HCT116 (cell line): ENCODE data around the gene SULT1C3. TPM values are rescaled to one million over a fixed set of nuclear protein-coding genes. Genes with fewer than 3 reads are reported as not detected.

ENCODE experiments used
- ATAC-seq: fragments of 200-7000 bp; cut with Tn5 transposase; 2 replicates; pipeline ENCODE4 v1.9.1; 2020; ENCODE audit warnings: mild to moderate bottlenecking, moderate library complexity
- BruUV-seq: library from RNA; stranded (reverse); fragments of 400-500 nt; replicated peaks from 2 replicates; lab custom pipeline; 2021; lab: Mats Ljungman, UMichigan
- CTCF ChIA-PET: fragments of 300-600 bp; sonication (Branson Sonifier 250); formaldehyde crosslinking; loops from one replicate; lab custom pipeline; 2021; ENCODE audit warnings: antibody characterized with exemption; lab: Charles Lee
- POLR2A ChIA-PET: fragments of 300-600, 350-600 bp; sonication (Branson Sonifier 250); formaldehyde crosslinking; loops from one replicate; lab custom pipeline; 2021; ENCODE audit warnings: antibody characterized with exemption; lab: Charles Lee
- RAD21 ChIA-PET, 2 experiments: fragments of 300-600 bp; sonication (Branson Sonifier 250); formaldehyde crosslinking; loops; one replicate each; lab custom pipeline; 2023; ENCODE audit warnings: low total read pairs in 2 of 2; ENCODE audit not compliant: uncharacterized antibody in 2 of 2, unreplicated experiment in 2 of 2, low non-redundant PET in 1 of 2; lab: Charles Lee
- DNase-seq: peaks from one replicate; pipeline ENCODE4 v3.0.0-alpha.2; 2010; ENCODE audit warnings: low read depth, low spot score
- H2AFZ ChIP-seq: fragments of 200-600 bp; shearing (Covaris generic), sonication (generic); 2 replicates; pipeline ENCODE4 v1.6.1; 2017; ENCODE audit warnings: low read depth, mixed run types, mixed read lengths, antibody characterized with exemption, low read length; ENCODE audit not compliant: poor library complexity, severe bottlenecking
- H3K27ac ChIP-seq: 2 replicates; pipeline ENCODE4 v1.5.1; 2012; ENCODE audit warnings: low read depth, low read length
- H3K27me3 ChIP-seq: fragments of 200-600 bp; sonication (generic); 2 replicates; pipeline ENCODE4 v1.6.1; 2016; ENCODE audit warnings: mixed run types, low read length, mixed read lengths; ENCODE audit not compliant: insufficient read depth
- H3K36me3 ChIP-seq, 2 experiments: fragments of 200-500 bp in 1 of 2; fragments of 200-600 bp in 1 of 2; sonication (Bioruptor generic) in 1 of 2; sonication (generic) in 1 of 2; 2 replicates each; pipeline versions ENCODE4 v1.5.1 to v1.6.1; 2014 to 2016; ENCODE audit warnings: low read length in 2 of 2, inconsistent platforms in 1 of 2, mixed read lengths in 1 of 2, mixed run types in 1 of 2; ENCODE audit not compliant: insufficient read depth in 2 of 2, control insufficient read depth in 1 of 2
- H3K4me1 ChIP-seq, 2 experiments: fragments of 200-600 bp in 1 of 2; sonication (generic) in 1 of 2; 2 replicates each; pipeline versions ENCODE4 v1.5.1 to v1.6.1; 2012 to 2017; ENCODE audit warnings: low read length in 2 of 2, inconsistent platforms in 1 of 2, mild to moderate bottlenecking in 1 of 2, mixed read lengths in 1 of 2, mixed run types in 1 of 2, moderate library complexity in 1 of 2; ENCODE audit not compliant: insufficient read depth in 2 of 2, control insufficient read depth in 1 of 2
- H3K4me2 ChIP-seq: fragments of 200-600 bp; sonication (generic); 2 replicates; pipeline ENCODE4 v1.6.1; 2017; ENCODE audit warnings: mixed run types, low read length, mixed read lengths
- H3K4me3 ChIP-seq, 2 experiments: fragments of 200-600 bp in 1 of 2; sonication (generic) in 1 of 2; replicated peaks in 1 of 2; 2 replicates each; pipeline ENCODE4 v1.5.1; 2011 to 2016; ENCODE audit warnings: low read length in 2 of 2, control low read depth in 1 of 2, low read depth in 1 of 2, mild to moderate bottlenecking in 1 of 2, mixed read lengths in 1 of 2, mixed run types in 1 of 2
- H3K79me2 ChIP-seq: fragments of 200-600 bp; sonication (generic); 2 replicates; pipeline ENCODE4 v1.6.1; 2017; ENCODE audit warnings: mild to moderate bottlenecking, mixed run types, low read length, moderate library complexity, mixed read lengths; ENCODE audit not compliant: insufficient read depth
- H3K9ac ChIP-seq: fragments of 200-600 bp; sonication (generic); 2 replicates; pipeline ENCODE4 v1.6.1; 2016; ENCODE audit warnings: low read length, mixed read lengths
- H3K9me2 ChIP-seq: fragments of 200-600 bp; sonication (generic), shearing (Covaris generic); 2 replicates; pipeline ENCODE4 v1.6.1; 2017; ENCODE audit warnings: mixed run types, mild to moderate bottlenecking, moderate library complexity; ENCODE audit not compliant: insufficient read depth
- H3K9me3 ChIP-seq, 2 experiments: fragments of 200-500 bp in 1 of 2; fragments of 200-600 bp in 1 of 2; sonication (Bioruptor generic) in 1 of 2; sonication (generic) in 1 of 2; 2 replicates each; pipeline ENCODE4 v1.6.1; 2014 to 2017; ENCODE audit warnings: low read length in 2 of 2, mixed read lengths in 2 of 2, inconsistent platforms in 1 of 2, low read depth in 1 of 2, mild to moderate bottlenecking in 1 of 2, mixed run types in 1 of 2, moderate library complexity in 1 of 2; ENCODE audit not compliant: control insufficient read depth in 1 of 2, insufficient read depth in 1 of 2
- H4K20me1 ChIP-seq: fragments of 200-600 bp; sonication (generic), shearing (Covaris generic); 2 replicates; pipeline ENCODE4 v1.6.1; 2017; ENCODE audit warnings: mixed run types, mild to moderate bottlenecking, moderate library complexity; ENCODE audit not compliant: insufficient read depth
- CBX3 ChIP-seq: IDR thresholded peaks from 2 replicates; pipeline ENCODE4 v1.6.1; 2012; ENCODE audit warnings: low read depth
- EGR1 ChIP-seq: IDR thresholded peaks from 2 replicates; pipeline ENCODE4 v1.6.1; 2012; ENCODE audit warnings: low read depth
- ELF1 ChIP-seq: IDR thresholded peaks from 2 replicates; pipeline ENCODE4 v1.6.1; 2012; ENCODE audit warnings: low read depth, borderline replicate concordance
- EZH2phosphoT487 ChIP-seq: fragments of 200-600 bp; IDR thresholded peaks from 2 replicates; pipeline ENCODE4 v1.6.1; 2018; ENCODE audit warnings: antibody characterized with exemption, borderline replicate concordance
- FOSL1 ChIP-seq: IDR thresholded peaks from 2 replicates; pipeline ENCODE4 v1.6.1; 2012; ENCODE audit warnings: low read depth
- MAX ChIP-seq: IDR thresholded peaks from 2 replicates; pipeline ENCODE4 v1.6.1; 2012
- POLR2A ChIP-seq: IDR thresholded peaks from 2 replicates; pipeline ENCODE4 v1.7.0; 2011; ENCODE audit warnings: borderline replicate concordance; ENCODE audit not compliant: insufficient read depth, insufficient read length; ENCODE audit errors: extremely low read depth
- RAD21 ChIP-seq: IDR thresholded peaks from 2 replicates; pipeline ENCODE4 v1.6.1; 2012; ENCODE audit warnings: low read depth, mild to moderate bottlenecking
- REST ChIP-seq: IDR thresholded peaks from 2 replicates; pipeline ENCODE4 v1.6.1; 2012; ENCODE audit warnings: low read depth
- SIN3A ChIP-seq: IDR thresholded peaks from 2 replicates; pipeline ENCODE4 v1.6.1; 2012; ENCODE audit warnings: low read depth
- SP1 ChIP-seq: IDR thresholded peaks from 2 replicates; pipeline ENCODE4 v1.6.1; 2012; ENCODE audit warnings: low read depth
- SRF ChIP-seq: IDR thresholded peaks from 2 replicates; pipeline ENCODE4 v1.6.1; 2012; ENCODE audit warnings: low read depth
- TCF7L2 ChIP-seq: IDR thresholded peaks from 2 replicates; pipeline ENCODE4 v1.7.0; 2011; ENCODE audit warnings: borderline replicate concordance, inconsistent platforms; ENCODE audit not compliant: insufficient read depth, insufficient read length; ENCODE audit errors: extremely low read depth
- YY1 ChIP-seq: IDR thresholded peaks from 2 replicates; pipeline ENCODE4 v1.6.1; 2011; ENCODE audit warnings: low read length, low read depth, moderate library complexity, mild to moderate bottlenecking; ENCODE audit not compliant: insufficient replicate concordance; ENCODE audit errors: extremely low read depth
- ZBTB33 ChIP-seq: IDR thresholded peaks from 2 replicates; pipeline ENCODE4 v1.6.1; 2011; ENCODE audit warnings: mild to moderate bottlenecking, low read length, moderate library complexity; ENCODE audit not compliant: insufficient replicate concordance; ENCODE audit errors: extremely low read depth
- ZFX ChIP-seq: fragments of 450-650 bp; IDR thresholded peaks from 2 replicates; pipeline ENCODE4 v1.6.1; 2017
- ZNF274 ChIP-seq: fragments of 200-500 bp; sonication (Bioruptor generic); IDR thresholded peaks from 2 replicates; pipeline ENCODE4 v1.6.1; 2014; ENCODE audit warnings: mild to moderate bottlenecking, low read depth, low read length, inconsistent platforms
- intact Hi-C: fragments of 100-400 bp; cut with micrococcal nuclease; formaldehyde crosslinking; loops from 2 replicates; pipeline ENCODE4 v1.10.0; 2022
- total RNA-seq: library from RNA; stranded (reverse); gene quantifications from one replicate; pipeline ENCODE4 v1.2.1, GENCODE V29; 2021; ENCODE audit not compliant: unreplicated experiment

The SULT1C3 gene
- total RNA-seq, 1 experiment from 2014 or later: not detected

- TF ChIP-seq CBX3 (no peak), RAD21 (no peak), SRF (no peak), ELF1 (no peak), MAX (no peak), EGR1 (no peak), TCF7L2 (no peak), ZNF274 (no peak), SIN3A (no peak), REST (no peak), ZBTB33 (no peak), SP1 (no peak), FOSL1 (no peak), ZFX (no peak), POLR2A (no peak), YY1 (no peak), EZH2phosphoT487 (no peak)
- H3K79me2 ChIP-seq: no peaks in the 10 kb centered on the region
- DNase-seq (no peak), ATAC-seq (no peak)
- H2AFZ ChIP-seq: no peak overlapping the region
- H3K4me2 ChIP-seq: no peak overlapping the region
- CTCF ChIA-PET: no interaction called here
- no peaks in the 10 kb centered on the region for H4K20me1 ChIP-seq
- H3K27ac ChIP-seq: no peak overlapping the region
- no peaks in the 10 kb centered on the region for H3K4me1 ChIP-seq
- no TSS peak for BruUV-seq
- intact Hi-C loops: no loop called here
- H3K36me3 ChIP-seq: no peaks in the 10 kb centered on the region
- POLR2A ChIA-PET: no interaction called here
- no peaks in the 10 kb centered on the region for H3K9me2 ChIP-seq
- no peak overlapping the region for H3K9ac ChIP-seq
- RAD21 ChIA-PET: no interaction called here
- H3K9me3 ChIP-seq: peaks cover 6 to 9% of the 10 kb centered on the region in 2 experiments; a peak in 2 of 4 replicates
- no peak overlapping the region for H3K4me3 ChIP-seq
- H3K27me3 ChIP-seq: no peaks in the 10 kb centered on the region
Measured at GRCh38 chr2:108223573-108223972, 16.2 kb upstream of the SULT1C3 start.
